SJCRH30 (cell line): ENCODE measurements around the gene IL23R. TPM values are rescaled to one million over a fixed set of nuclear protein-coding genes. Genes with fewer than 3 reads are reported as not detected.

Source experiments
- DNase-seq, 2 experiments: peaks; one replicate each; pipeline ENCODE4 v3.0.0-alpha.2; 2015 to 2020
- H3K27ac ChIP-seq: fragments of 250-450 bp; sonication (Bioruptor Pico); 2 replicates; pipeline ENCODE4 v1.5.1; 2020; ENCODE audit warnings: mild to moderate bottlenecking, moderate library complexity
- H3K27me3 ChIP-seq: fragments of 250-450 bp; sonication (Bioruptor Pico); 2 replicates; pipeline ENCODE4 v1.5.1; 2020; ENCODE audit warnings: mild to moderate bottlenecking, moderate library complexity
- H3K36me3 ChIP-seq: fragments of 250-450 bp; sonication (Bioruptor Pico); 2 replicates; pipeline ENCODE4 v1.5.1; 2020; ENCODE audit warnings: mild to moderate bottlenecking, moderate library complexity
- H3K4me1 ChIP-seq: fragments of 250-450 bp; sonication (Bioruptor Pico); 2 replicates; pipeline ENCODE4 v1.5.1; 2020; ENCODE audit warnings: mild to moderate bottlenecking, moderate library complexity
- H3K4me3 ChIP-seq: fragments of 250-450 bp; sonication (Bioruptor Pico); 2 replicates; pipeline ENCODE4 v1.5.1; 2020; ENCODE audit warnings: mild to moderate bottlenecking, moderate library complexity
- H3K9me3 ChIP-seq: fragments of 250-450 bp; sonication (Bioruptor Pico); replicated peaks from 2 replicates; pipeline ENCODE4 v1.5.1; 2020; ENCODE audit warnings: mild to moderate bottlenecking, moderate library complexity
- total RNA-seq: library from RNA; depleted of rRNA; stranded (reverse); fragments of >200 nt; shearing (Covaris generic); gene quantifications from 2 replicates; pipeline ENCODE4 v1.2.3, GENCODE V29; 2014; rRNA removed

Gene IL23R
- not detected in 2 replicates for total RNA-seq

GRCh38 chr1:67166196-67166595 is at the start of gene IL23R:
Gene IL23R (plus strand): TSS chr1:67166454. CDS start chr1:67168121, 1,667 bp downstream.
- 0 out of 2 replicates have a peak, but pooled peaks cover 5% of the 10 kb centered on the region for H3K9me3 ChIP-seq
- H3K4me3 ChIP-seq = no peak within 1 kb of the TSS
- no peak for DNase-seq
- H3K36me3 ChIP-seq = no peaks in the 10 kb centered on the region
- H3K27me3 ChIP-seq = no peaks in the 10 kb centered on the region
- no peak within 1 kb of the TSS for H3K27ac ChIP-seq
- H3K4me1 ChIP-seq = peaks cover 19% of the 10 kb centered on the region

GRCh38 chr1:67118191-67118590 is 48.1 kb upstream of the IL23R start:
- Histone ChIP-seq H3K36me3 (no peaks in the 10 kb centered on the region), H3K27me3 (no peaks in the 10 kb centered on the region), H3K4me3 (no peak overlapping the region), H3K4me1 (peaks cover 10% of the 10 kb centered on the region), H3K9me3 (peaks cover 7% of the 10 kb centered on the region; the same call in 1 of the 2 replicates), H3K27ac (peak overlapping the region; percentile 15; the same call in 1 of the 2 replicates)
- no peak for DNase-seq

- Histone ChIP-seq H3K9me3 (peaks cover 7% of the 10 kb centered on the region; the same call in 1 of the 2 replicates), H3K4me1 (peaks cover 10% of the 10 kb centered on the region), H3K27me3 (no peaks in the 10 kb centered on the region), H3K4me3 (no peak overlapping the region), H3K36me3 (no peaks in the 10 kb centered on the region), H3K27ac (peak overlapping the region; percentile 15; the same call in 1 of the 2 replicates)
- DNase-seq = peak; percentile 24 to 57
These were observed 47.6 kb upstream of the IL23R start for GRCh38 chr1:67118646-67119045.

GRCh38 chr1:67120855-67121619 is 45.2 kb upstream of the IL23R start:
- Histone ChIP-seq H3K4me3 (no peak overlapping the region), H3K36me3 (no peaks in the 10 kb centered on the region), H3K9me3 (peaks cover 7% of the 10 kb centered on the region; the same call in 1 of the 2 replicates), H3K27ac (no peak overlapping the region), H3K27me3 (no peaks in the 10 kb centered on the region), H3K4me1 (peaks cover 10% of the 10 kb centered on the region)
- no peak for DNase-seq

- no peak for DNase-seq
- Histone ChIP-seq H3K4me3 (no peak overlapping the region), H3K36me3 (no peaks in the 10 kb centered on the region), H3K4me1 (no peaks in the 10 kb centered on the region; the same call in 1 of the 2 replicates), H3K27me3 (no peaks in the 10 kb centered on the region), H3K9me3 (peaks cover 7% of the 10 kb centered on the region; the same call in 1 of the 2 replicates), H3K27ac (no peak overlapping the region)
These were observed 41.8 kb upstream of the IL23R start for GRCh38 chr1:67124455-67124854.

GRCh38 chr1:67126111-67126746 is 40.0 kb upstream of the IL23R start:
- Histone ChIP-seq H3K27ac (no peak overlapping the region), H3K27me3 (no peaks in the 10 kb centered on the region), H3K9me3 (peaks cover 1% of the 10 kb centered on the region; the same call in 1 of the 2 replicates), H3K4me3 (no peak overlapping the region), H3K4me1 (no peaks in the 10 kb centered on the region), H3K36me3 (no peaks in the 10 kb centered on the region)
- no peak for DNase-seq

GRCh38 chr1:67126974-67127373 is 39.3 kb upstream of the IL23R start:
- Histone ChIP-seq H3K36me3 (no peaks in the 10 kb centered on the region), H3K9me3 (no peaks in the 10 kb centered on the region), H3K27ac (no peak overlapping the region), H3K4me1 (no peaks in the 10 kb centered on the region), H3K4me3 (no peak overlapping the region), H3K27me3 (no peaks in the 10 kb centered on the region)
- DNase-seq = no peak

GRCh38 chr1:67130673-67131072 is 35.6 kb upstream of the IL23R start:
- H3K4me3 ChIP-seq = no peak overlapping the region
- no peak for DNase-seq
- H3K27ac ChIP-seq = no peak overlapping the region
- no peaks in the 10 kb centered on the region for H3K27me3 ChIP-seq
- no peaks in the 10 kb centered on the region for H3K36me3 ChIP-seq
- no peaks in the 10 kb centered on the region for H3K4me1 ChIP-seq
- H3K9me3 ChIP-seq = no peaks in the 10 kb centered on the region

GRCh38 chr1:67133177-67133576 is 33.1 kb upstream of the IL23R start:
- H3K4me1 ChIP-seq = no peaks in the 10 kb centered on the region
- H3K36me3 ChIP-seq = no peaks in the 10 kb centered on the region
- no peaks in the 10 kb centered on the region for H3K27me3 ChIP-seq
- H3K9me3 ChIP-seq = no peaks in the 10 kb centered on the region
- H3K4me3 ChIP-seq = no peak overlapping the region
- no peak overlapping the region for H3K27ac ChIP-seq
- DNase-seq = no peak

GRCh38 chr1:67134695-67135094 is 31.6 kb upstream of the IL23R start, which contains the start of gene C1orf141:
Gene C1orf141 (minus strand): TSS chr1:67134970. CDS start chr1:67127240, 7,730 bp downstream.
- H3K27me3 ChIP-seq = no peaks in the 10 kb centered on the region
- H3K27ac ChIP-seq = no peak within 1 kb of the TSS
- H3K4me3 ChIP-seq = no peak within 1 kb of the TSS
- no peaks in the 10 kb centered on the region for H3K9me3 ChIP-seq
- H3K36me3 ChIP-seq = no peaks in the 10 kb centered on the region
- DNase-seq = no peak
- H3K4me1 ChIP-seq = no peaks in the 10 kb centered on the region

GRCh38 chr1:67135354-67135753 is 30.9 kb upstream of the IL23R start:
- H3K4me3 ChIP-seq = no peak overlapping the region
- no peak for DNase-seq

GRCh38 chr1:67137307-67137753 is 28.9 kb upstream of the IL23R start:
- Histone ChIP-seq H3K9me3 (no peaks in the 10 kb centered on the region), H3K27me3 (no peaks in the 10 kb centered on the region), H3K27ac (no peak overlapping the region), H3K4me3 (no peak overlapping the region), H3K4me1 (0 out of 2 replicates have a peak, but pooled peaks cover 2% of the 10 kb centered on the region), H3K36me3 (no peaks in the 10 kb centered on the region)
- no peak for DNase-seq

More at GRCh38 chr1:67135354-67135753, 30.9 kb upstream of the IL23R start:
- Histone ChIP-seq H3K36me3 (no peaks in the 10 kb centered on the region), H3K9me3 (no peaks in the 10 kb centered on the region), H3K4me1 (no peaks in the 10 kb centered on the region), H3K27me3 (no peaks in the 10 kb centered on the region), H3K27ac (no peak overlapping the region)

GRCh38 chr1:67138813-67139499 is 27.3 kb upstream of the IL23R start:
- no peak for DNase-seq
- no peaks in the 10 kb centered on the region for H3K36me3 ChIP-seq
- no peaks in the 10 kb centered on the region for H3K9me3 ChIP-seq
- H3K27ac ChIP-seq = no peak overlapping the region
- 0 out of 2 replicates have a peak, but pooled peaks cover 2% of the 10 kb centered on the region for H3K4me1 ChIP-seq
- no peak overlapping the region for H3K4me3 ChIP-seq
- H3K27me3 ChIP-seq = no peaks in the 10 kb centered on the region

- Histone ChIP-seq H3K27ac (no peak overlapping the region), H3K27me3 (no peaks in the 10 kb centered on the region), H3K4me1 (0 out of 2 replicates have a peak, but pooled peaks cover 2% of the 10 kb centered on the region), H3K36me3 (no peaks in the 10 kb centered on the region), H3K9me3 (no peaks in the 10 kb centered on the region), H3K4me3 (no peak overlapping the region)
- no peak for DNase-seq
These were observed 25.8 kb upstream of the IL23R start for GRCh38 chr1:67140460-67140859.
